CD4-positive, alpha-beta T cell treated with Interleukin-10 for 1 hour (primary cell): ENCODE results near the gene CCDC200.
"Not testable (repeated sequence)": the region's sequence is repeated elsewhere in the genome, so short reads cannot be mapped to it uniquely, and the experiment has no call there.

Experiments used
- DNase-seq: peaks from one replicate; pipeline ENCODE4 v3.0.0-alpha.2; 2020

The CCDC200 gene

DNA sequence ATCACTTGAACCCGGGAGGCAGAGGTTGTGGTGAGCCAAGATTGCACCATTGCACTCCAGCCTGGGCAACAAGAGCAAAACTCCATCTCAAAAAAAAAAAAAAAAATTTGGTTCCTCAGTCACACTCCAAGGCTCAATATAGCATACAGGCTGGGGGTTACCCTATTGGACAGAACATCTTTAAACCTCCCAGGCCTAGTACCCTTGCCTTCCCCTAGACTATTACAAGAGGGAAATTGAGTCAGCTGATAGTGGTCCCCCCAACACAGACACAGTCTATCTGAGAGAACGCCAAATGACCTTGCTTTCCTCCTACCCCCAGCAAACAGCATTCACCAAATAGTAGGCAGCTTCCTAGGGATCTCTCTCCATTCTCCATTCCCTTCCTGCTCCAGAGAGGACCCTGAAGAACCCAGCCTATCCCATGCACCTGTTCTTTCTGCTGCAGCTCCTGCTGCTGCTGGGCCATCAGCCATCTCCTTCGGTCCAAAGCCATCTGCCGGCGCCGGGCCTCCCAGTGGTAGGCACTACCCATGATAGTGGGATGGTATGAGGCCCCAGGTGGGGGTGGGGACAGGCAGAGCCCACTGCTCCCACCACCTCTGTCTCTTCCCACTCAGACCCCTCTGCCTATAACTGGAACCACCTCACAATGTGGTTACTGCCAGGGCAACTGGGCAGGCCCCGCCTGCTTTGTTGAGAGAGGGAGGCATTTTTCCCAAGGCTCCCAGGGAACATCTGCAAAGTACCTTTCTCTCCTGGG is at the start of gene CCDC200:
Gene CCDC200 (minus strand): TSS at position 604 of the 763 bp plus-strand sequence. CDS start 69 bp downstream, at position 535.
- DNase-seq, result not testable (repeated sequence)

DNA sequence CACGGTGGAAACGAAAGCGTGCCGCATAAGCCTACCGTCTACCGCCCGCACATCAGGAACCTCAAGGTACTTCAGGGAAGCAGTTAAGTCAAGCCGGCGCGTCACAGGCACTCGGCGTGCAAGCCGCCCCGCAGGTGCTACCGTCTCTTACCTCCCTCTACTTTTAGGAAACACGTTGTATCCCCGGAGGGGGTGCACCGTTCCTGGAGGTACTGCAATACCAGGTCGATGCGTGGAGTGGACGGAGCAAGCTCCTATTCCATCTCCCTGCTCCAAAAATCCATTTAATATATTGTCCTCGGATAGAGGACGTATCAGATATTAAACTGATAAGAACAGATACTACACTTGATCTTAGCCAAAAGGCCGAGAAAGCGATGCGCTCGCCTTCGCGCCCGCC is 44.5 kb upstream of the CCDC200 start:
- DNase-seq, result not testable (repeated sequence)

DNA sequence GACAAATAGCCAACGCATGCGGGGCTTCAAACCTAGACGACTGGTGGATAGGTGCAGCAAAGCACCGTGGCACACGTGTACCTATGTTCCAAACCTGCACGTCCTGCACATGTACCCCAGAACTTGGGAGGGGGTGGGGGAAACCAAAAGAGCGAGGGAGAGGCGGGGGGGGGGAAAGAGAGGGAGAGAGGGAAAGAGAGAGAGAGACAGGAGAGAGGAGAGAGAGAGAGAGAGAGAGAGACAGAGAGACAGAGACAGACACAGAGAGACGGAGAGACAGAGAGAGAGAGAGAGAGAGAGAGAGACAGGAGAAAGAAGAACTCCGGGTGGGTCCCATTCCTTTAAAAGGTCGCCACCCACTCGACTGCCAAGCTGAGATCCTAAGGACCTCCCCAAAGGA is 44.1 kb upstream of the CCDC200 start:
- peak; percentile 7 for DNase-seq

DNA sequence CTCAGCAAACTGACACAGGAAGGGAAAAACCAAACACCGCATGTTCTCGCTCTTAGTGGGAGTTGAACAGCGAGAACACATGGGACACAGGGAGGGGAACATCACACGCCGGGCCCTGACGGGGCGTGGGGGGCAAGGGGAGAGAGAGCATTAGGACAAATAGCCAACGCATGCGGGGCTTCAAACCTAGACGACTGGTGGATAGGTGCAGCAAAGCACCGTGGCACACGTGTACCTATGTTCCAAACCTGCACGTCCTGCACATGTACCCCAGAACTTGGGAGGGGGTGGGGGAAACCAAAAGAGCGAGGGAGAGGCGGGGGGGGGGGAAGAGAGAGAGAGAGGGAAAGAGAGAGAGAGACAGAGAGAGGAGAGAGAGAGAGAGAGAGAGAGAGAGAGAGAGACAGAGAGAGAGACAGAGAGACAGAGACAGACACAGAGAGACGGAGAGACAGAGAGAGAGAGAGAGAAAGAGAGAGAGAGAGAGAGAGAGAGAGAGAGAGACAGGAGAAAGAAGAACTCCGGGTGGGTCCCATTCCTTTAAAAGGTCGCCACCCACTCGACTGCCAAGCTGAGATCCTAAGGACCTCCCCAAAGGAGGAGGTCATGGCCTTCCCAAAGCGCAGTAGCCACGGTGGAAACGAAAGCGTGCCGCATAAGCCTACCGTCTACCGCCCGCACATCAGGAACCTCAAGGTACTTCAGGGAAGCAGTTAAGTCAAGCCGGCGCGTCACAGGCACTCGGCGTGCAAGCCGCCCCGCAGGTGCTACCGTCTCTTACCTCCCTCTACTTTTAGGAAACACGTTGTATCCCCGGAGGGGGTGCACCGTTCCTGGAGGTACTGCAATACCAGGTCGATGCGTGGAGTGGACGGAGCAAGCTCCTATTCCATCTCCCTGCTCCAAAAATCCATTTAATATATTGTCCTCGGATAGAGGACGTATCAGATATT is 42.4 kb upstream of the CCDC200 start:
- not testable (repeated sequence) for DNase-seq

DNA sequence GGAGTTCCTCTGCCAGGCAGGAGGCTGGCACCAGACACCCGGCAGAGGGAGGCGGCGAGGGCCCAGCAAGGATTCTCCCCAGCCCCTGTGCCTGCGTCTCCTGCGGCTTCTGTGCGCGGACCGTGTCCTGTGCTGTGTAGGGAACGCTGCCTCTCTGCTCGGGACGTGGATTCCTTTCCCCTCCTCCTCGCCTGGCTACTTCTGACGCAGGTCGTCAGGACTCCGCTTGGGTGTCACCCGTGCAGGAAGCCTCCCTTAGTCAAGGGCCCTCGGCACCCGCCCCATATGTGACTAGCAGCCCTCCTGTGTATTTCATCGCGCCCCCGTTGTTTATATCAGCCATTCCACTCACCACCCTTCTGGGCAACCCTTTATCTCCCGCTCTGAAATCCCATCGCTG is 18.0 kb upstream of the CCDC200 start:
- not testable (repeated sequence) for DNase-seq

DNA sequence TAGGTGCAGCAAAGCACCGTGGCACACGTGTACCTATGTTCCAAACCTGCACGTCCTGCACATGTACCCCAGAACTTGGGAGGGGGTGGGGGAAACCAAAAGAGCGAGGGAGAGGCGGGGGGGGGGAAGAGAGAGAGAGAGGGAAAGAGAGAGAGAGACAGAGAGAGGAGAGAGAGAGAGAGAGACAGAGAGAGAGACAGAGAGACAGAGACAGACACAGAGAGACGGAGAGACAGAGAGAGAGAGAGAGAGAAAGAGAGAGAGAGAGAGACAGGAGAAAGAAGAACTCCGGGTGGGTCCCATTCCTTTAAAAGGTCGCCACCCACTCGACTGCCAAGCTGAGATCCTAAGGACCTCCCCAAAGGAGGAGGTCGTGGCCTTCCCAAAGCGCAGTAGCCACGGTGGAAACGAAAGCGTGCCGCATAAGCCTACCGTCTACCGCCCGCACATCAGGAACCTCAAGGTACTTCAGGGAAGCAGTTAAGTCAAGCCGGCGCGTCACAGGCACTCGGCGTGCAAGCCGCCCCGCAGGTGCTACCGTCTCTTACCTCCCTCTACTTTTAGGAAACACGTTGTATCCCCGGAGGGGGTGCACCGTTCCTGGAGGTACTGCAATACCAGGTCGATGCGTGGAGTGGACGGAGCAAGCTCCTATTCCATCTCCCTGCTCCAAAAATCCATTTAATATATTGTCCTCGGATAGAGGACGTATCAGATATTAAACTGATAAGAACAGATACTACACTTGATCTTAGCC is 12.4 kb upstream of the CCDC200 start:
- DNase-seq, result not testable (repeated sequence)

DNA sequence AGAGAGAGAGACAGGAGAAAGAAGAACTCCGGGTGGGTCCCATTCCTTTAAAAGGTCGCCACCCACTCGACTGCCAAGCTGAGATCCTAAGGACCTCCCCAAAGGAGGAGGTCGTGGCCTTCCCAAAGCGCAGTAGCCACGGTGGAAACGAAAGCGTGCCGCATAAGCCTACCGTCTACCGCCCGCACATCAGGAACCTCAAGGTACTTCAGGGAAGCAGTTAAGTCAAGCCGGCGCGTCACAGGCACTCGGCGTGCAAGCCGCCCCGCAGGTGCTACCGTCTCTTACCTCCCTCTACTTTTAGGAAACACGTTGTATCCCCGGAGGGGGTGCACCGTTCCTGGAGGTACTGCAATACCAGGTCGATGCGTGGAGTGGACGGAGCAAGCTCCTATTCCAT is 11.2 kb upstream of the CCDC200 start:
- not testable (repeated sequence) for DNase-seq

DNA sequence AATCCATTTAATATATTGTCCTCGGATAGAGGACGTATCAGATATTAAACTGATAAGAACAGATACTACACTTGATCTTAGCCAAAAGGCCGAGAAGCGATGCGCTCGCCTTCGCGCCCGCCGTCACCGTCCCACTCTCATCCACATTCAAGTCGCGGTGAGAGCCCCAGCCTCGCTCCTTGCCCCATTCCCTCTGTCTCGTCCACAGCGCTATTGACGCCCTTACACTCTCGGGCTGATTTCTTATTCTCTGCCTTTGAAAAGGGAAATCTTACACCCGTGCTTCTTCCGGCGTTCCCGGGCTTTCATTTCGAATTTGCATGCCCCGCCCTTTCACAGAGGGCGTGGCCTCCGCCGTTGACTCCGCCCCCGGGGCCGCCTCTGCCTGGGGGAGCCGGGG is 5.5 kb upstream of the CCDC200 start, which contains the start of gene RNU2-1:
Gene RNU2-1 (minus strand): TSS at position 101 of the 400 bp plus-strand sequence.
- not testable (repeated sequence) for DNase-seq

DNA sequence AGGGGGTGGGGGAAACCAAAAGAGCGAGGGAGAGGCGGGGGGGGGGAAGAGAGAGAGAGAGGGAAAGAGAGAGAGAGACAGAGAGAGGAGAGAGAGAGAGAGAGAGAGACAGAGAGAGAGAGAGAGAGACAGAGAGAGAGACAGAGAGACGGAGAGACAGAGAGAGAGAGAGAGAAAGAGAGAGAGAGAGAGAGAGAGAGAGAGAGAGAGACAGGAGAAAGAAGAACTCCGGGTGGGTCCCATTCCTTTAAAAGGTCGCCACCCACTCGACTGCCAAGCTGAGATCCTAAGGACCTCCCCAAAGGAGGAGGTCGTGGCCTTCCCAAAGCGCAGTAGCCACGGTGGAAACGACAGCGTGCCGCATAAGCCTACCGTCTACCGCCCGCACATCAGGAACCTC is 4.8 kb upstream of the CCDC200 start:
- not testable (repeated sequence) for DNase-seq

DNA sequence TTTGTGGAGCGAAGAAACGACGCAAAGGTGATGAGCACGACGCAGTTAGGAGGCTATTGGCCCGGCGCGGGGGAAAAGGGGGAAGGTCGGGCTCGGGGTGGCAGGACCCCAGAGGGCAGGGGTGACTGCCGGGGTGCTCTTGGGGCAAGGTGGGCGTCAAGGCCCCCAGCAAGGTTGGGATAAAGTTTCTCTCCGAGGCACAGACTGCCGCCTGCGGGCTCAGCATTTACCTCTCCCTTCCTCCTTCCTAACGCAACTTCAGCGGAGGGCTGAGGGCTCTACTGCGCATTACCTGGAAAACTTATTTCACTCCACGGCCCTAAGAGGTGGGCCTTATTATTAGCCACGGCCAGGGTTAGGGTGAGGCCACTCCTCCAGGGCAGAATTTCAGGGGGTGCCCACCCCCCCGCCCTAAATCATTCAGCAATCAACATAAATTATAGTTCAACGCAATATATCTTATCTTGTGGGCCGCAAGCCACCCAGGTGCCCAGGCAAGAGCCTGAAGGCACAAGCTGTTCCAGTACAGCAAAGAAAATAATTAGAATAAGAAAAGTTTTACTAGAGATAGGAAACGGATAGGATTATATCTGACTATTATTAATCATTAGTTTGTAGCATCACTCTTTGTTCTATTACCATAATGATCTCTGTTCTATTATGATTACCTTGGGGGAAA is 3.7 kb upstream of the CCDC200 start:
- peak; percentile 25 for DNase-seq

DNA sequence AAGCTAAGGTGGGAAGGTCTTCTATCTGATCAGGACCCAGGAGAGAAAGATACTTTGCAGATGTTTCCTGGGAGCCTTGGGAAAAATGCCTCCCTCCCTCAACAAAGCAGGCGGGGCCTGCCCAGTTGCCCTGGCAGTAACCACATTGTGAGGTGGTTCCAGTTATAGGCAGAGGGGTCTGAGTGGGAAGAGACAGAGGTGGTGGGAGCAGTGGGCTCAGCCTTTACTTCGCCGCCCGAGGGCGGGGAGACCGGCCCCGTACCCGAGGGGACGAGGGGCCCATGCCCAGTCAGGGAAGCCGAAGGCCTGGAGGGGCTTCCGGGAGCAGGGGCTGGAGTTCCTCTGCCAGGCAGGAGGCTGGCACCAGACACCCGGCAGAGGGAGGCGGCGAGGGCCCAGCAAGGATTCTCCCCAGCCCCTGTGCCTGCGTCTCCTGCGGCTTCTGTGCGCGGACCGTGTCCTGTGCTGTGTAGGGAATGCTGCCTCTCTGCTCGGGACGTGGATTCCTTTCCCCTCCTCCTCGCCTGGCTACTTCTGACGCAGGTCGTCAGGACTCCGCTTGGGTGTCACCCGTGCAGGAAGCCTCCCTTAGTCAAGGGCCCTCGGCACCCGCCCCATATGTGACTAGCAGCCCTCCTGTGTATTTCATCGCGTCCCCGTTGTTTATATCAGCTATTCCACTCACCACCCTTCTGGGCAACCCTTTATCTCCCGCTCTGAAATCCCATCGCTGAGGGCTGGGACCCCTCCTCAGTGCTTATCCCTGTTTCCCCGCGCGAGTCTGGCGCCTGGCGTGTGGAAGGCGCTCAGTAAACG is 3.0 kb upstream of the CCDC200 start:
- not testable (repeated sequence) for DNase-seq

DNA sequence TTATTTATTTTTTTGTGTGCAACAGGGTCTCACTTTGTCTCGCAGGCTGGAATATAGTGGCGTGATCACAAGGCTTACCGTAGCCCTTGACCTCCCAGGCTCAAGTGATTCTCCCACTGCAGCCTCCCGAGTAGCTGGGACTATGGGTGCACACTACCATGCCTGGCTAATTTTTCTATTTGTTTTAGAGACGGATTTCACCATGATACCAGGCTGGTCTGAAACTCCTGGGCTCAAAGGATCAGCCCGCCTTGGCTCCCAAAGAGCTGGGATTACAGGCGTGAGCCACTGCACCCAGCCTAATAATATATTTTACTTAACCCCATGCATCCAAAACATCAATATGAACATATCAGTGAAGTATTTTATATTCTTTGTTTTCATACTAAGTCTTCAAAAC is 2.0 kb downstream of the CCDC200 start:
- no peak for DNase-seq

DNA sequence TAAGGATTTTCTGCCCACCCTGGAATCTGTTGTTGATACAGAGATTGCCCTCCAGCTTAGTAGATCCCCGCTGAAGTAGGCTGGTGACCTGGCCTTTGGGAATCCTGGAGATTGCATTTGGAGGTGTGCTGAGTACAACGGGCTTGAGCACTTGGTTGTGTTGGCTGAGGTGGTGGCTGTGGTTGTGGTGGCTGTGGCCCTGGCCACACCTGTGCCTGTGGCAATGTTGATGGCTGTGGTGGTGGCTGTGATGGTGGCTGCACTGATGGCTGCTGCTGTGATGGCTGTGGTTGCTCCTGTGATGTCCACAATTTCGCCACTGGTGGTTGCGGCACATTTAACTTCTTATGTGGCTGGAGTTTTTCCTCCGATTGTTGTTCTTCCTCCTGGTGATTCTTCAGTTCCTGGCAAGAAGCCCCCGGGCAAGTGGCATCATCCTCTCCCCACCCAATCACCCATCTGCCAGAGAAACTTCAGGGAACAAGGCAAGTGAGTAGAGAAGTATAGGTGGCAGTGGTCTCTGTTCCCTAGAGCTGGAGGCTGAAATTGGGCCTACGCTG is 4.2 kb downstream of the CCDC200 start:
- DNase-seq, result no peak

DNA sequence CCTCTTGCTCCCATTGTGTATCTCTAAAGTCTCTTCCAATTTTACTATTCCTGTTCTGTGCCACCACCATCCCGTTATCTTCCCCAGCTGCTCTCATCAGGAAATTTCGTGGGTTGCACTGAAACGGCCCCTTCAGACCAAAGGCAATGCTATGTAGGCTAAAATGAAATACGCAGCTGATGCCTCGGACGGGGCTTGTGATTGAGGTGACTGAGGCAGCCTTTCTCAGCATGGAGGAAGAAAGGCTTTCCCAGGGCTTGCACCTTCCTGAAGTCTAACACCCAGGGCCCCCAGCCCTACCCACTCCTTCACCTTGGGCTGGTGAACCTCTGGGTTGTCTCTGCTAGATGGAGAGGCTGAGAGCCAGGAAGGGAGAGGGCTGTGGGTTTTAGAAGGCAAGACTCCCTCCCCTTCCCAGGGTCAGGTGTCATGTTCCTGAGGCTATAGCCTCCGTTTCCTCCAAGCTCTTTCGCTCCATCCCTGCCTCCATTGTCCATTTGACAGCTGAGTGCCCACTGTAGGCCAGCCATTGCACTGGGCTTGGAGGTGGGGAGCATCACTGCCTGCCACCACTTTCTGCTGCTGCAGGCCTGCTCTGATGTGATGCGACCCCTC is 7.8 kb downstream of the CCDC200 start:
- no peak for DNase-seq

DNA sequence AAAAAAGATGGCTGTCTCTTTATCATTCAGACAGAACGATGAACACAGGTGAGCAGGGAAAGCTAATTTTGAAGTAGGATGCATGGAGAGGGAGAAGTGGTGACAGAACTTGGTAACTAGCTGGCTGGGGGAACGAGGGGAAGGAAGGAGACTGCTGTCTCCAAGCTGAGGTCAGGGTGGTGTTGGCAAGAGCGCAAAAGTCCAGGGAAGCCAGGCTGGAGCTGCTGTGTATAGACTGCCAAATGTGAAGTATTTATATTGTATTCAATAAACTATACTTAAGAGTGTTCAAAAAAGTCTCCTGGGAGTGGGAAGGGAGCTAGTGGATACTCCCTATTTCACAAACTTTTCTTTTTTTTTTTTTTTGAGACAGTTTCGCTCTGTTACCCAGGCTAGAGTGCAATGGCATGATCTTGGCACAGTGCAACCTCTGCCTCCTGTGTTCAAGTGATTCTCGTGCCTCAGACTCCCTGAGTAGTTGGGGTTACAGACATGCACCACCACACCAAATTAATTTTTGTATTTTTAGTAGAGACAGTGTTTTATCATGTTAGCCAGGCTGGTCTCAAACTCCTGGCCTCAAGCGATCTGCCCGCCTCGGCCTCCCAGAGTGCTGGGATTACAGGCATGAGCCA is 8.6 kb downstream of the CCDC200 start:
- DNase-seq, result no peak

DNA sequence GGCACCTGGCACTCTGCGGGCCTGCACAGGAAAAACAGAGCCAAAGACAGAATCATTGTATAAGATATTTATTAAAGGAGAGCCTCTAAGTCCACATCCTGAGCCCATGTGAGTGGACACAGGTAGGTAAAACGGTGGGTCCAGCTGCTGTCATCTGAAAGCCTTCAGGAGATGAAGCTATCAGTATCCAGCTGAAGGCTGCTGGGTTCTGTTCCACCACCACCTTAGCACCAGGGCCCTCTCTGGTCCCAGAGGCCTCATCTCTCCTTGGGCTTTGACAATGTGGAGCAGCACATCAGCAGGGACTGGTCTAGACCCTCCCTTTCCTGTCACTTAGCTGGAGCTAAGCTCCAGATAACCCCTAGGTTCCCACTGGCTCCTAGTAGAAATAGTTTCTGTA is 9.4 kb downstream of the CCDC200 start:
- no peak for DNase-seq

DNA sequence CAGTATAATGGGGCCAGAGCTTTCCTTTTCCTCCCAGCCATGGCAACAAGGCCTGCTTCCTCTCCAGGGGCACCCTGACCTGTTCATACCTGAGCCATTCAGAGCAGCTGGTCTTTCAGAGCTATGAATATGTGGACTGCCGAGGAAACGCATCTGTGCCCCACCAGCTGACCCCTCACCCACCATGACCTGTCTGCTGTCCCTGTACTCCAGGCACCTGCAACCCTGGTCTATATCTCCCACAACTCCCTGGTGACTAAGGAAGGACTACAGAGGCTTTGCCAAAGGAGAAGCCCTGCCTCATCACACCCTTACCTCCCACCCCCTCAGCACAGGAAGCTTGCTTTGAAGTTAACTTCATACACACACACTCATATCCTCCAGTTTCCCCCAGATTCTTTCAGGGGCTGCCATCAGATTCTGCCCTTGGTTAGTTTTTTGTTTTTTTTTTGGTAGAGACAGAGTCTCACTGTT is 10.8 kb downstream of the CCDC200 start:
- no peak for DNase-seq

DNA sequence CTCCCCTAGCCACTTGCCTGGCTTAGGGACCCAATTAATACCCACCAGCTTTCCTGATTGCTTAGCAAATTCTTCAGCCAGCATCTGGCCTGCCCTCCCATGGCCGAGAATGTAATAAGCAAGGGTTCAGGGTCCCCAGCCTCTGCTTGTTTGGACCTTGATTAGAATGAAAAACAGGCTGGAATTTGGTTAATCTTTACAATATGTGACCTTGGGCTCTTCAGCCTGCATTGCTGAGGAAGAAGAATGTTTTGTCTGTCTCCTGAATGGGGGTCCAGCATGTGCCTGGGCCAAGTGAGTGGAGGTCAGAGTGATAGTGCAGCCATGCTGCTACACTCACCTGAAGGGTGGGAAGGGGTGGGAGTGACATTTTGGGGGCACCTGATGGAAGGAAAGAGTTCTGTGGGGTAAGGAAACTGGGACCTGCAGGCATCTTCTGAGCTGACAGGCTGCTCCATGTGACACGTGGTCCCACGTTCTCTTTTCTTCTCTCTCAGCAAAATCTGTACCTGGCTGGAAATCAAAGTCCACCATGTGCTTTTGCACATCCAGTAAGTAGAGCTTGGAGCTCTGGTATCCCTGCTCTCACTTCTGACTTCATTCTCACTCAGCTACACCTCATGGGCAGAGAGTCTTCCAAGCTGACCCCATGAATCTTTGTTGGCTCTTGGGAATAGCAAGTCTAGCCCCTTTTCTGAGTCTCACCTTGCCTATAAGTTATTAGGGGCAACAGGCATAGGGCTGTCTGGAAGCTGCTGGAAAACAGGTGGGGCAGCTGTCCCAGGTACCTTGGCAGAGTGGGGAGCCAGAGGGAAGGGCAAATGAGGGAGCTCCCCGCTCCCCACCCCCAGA is 11.4 kb downstream of the CCDC200 start:
- DNase-seq, result no peak

DNA sequence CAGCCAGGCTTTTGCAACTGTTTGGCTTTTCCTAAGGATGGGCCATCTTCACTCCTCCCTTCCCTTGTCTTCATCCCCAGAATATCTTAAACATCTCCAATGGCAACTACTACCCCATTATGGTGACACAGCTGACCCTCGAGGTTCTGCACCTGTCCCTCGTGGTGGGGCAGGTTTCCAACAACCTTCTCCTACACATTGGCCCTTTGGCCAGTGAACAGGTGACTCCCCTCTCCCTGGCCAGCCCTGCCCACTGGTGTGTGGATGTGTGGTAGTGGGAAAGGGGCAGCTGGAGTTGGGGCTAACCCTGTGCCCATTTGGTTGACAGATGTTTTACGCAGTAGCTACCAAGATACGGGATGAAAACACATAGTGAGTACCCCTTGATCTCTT is 12.1 kb downstream of the CCDC200 start:
- DNase-seq, result no peak
